Bronchial epithelial cell (primary cell): ENCODE measurements around the gene CDH12. TPM values are rescaled to one million over a fixed set of nuclear protein-coding genes. Genes with fewer than 3 reads are reported as not detected.

Source experiments
- DNase-seq: peaks from one replicate; pipeline ENCODE4 v3.0.0-alpha.2; 2010; ENCODE audit warnings: low read depth
- FAIRE-seq: peaks from 2 replicates; lab custom pipeline; 2011; peaks lifted over from hg19 to GRCh38; lab: Jason Lieb, UNC
- H3K27me3 ChIP-seq: 2 replicates; pipeline ENCODE4 v1.5.1; 2011; ENCODE audit warnings: low read length; ENCODE audit not compliant: control insufficient read depth, insufficient read depth
- H3K36me3 ChIP-seq: 2 replicates; pipeline ENCODE4 v1.5.1; 2011; ENCODE audit warnings: low read length; ENCODE audit not compliant: control insufficient read depth, insufficient read depth
- H3K4me3 ChIP-seq: 2 replicates; pipeline ENCODE4 v1.5.1; 2011; ENCODE audit warnings: mild to moderate bottlenecking, low read depth, low read length, control low read depth
- total RNA-seq: library from RNA; depleted of rRNA; stranded (reverse); fragments of >200 nt; gene quantifications from 2 replicates; pipeline ENCODE4 v1.2.1, GENCODE V29; 2014
- TF ChIP-seq, protein P1 (sequence below): IDR thresholded peaks from 2 replicates; pipeline ENCODE4 v1.5.1; 2011; ENCODE audit warnings: mild to moderate bottlenecking, moderate library complexity, low read length, control low read depth, inconsistent platforms; ENCODE audit not compliant: insufficient read depth, severe bottlenecking

CDH12 gene
- total RNA-seq, 1 donor from 2014 or later = not detected

DNA sequence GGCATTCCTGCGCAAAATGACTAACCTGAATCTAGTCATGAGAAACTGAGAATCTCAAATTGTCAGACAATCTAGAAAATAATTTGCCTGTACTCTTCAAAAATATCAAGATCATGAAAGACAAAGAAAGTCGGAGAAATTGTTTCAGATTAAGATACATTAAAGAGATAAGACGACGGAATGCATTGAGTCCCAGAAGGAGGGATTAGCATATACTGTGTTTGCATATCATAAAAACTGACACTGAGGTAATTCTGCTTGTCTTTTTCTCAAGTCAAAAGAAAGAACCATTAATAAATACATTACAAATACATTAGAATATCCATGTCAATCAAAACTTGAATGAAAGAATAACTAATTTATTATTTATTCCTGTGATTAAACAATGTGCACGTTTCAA, 88.4 kb downstream of the CDH12 start:
- TF ChIP-seq, protein P1, sequence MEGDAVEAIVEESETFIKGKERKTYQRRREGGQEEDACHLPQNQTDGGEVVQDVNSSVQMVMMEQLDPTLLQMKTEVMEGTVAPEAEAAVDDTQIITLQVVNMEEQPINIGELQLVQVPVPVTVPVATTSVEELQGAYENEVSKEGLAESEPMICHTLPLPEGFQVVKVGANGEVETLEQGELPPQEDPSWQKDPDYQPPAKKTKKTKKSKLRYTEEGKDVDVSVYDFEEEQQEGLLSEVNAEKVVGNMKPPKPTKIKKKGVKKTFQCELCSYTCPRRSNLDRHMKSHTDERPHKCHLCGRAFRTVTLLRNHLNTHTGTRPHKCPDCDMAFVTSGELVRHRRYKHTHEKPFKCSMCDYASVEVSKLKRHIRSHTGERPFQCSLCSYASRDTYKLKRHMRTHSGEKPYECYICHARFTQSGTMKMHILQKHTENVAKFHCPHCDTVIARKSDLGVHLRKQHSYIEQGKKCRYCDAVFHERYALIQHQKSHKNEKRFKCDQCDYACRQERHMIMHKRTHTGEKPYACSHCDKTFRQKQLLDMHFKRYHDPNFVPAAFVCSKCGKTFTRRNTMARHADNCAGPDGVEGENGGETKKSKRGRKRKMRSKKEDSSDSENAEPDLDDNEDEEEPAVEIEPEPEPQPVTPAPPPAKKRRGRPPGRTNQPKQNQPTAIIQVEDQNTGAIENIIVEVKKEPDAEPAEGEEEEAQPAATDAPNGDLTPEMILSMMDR = no peak
- Histone ChIP-seq H3K4me3 (no peak overlapping the region), H3K36me3 (no peaks in the 10 kb centered on the region), H3K27me3 (no peaks in the 10 kb centered on the region)
- DNase-seq (no peak), FAIRE-seq (no peak)

DNA sequence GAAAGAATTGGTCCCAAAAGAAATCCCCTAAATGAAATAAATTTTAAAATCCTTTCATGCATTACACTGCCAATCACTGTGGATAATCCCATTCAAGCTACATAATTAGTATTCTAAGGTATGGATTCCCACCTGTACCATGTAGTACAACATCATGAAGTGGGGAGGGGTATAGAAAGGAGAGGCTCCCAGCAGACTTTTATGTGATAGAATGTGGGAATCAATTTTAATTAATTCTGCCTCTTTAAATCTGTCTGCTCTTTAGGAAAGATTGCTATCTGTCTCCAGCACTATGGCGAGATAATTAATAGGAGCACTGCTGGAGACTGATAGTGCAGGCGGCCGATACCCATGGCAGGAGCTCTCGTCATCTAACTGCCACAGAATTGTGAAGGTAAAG, 95.4 kb downstream of the CDH12 start:
- DNase-seq (no peak), FAIRE-seq (no peak)
- H3K4me3 ChIP-seq = no peak overlapping the region
- no peaks in the 10 kb centered on the region for H3K27me3 ChIP-seq
- no peaks in the 10 kb centered on the region for H3K36me3 ChIP-seq
- TF ChIP-seq, protein P1 = no peak

DNA sequence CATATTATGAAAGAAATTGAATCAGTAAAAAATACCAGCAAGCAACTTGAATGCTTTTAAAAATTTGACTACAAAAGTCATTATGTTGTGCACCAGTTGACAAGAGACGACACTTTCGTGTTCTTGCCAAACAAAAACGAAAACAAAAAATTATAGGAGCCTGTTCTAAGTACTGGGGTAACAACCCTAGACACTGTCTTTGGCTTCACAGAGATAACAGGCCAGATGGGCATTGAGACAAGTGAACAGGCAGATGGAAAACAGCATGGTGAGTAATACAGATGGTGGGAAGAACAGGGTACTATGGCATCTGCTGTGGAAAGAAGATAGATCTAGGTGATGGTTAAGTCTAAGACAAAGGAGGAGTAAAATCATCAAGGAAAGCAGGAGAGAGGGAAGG, 99.0 kb downstream of the CDH12 start:
- Histone ChIP-seq H3K36me3 (no peaks in the 10 kb centered on the region), H3K27me3 (no peaks in the 10 kb centered on the region), H3K4me3 (no peak overlapping the region)
- TF ChIP-seq, protein P1 = no peak
- DNase-seq (no peak), FAIRE-seq (no peak)

DNA sequence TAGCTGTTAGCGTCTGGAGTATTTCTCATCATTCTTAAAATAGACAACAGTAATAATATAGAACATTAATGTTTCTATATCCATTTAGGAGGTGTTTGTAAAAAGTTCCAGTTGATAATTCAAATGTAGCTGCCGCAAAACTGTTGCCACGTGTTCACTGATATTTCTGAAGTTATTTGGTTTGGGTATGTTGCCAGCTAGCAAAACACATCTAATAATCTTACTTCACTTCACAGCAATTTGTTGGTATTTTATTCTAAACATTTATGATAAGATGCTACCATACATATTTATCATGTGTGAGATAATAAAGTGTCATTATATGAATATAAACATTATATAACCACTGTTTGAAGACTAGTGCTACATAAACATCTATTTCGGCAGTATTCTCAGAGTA, 101.6 kb downstream of the CDH12 start:
- FAIRE-seq = no peak
- no peak for DNase-seq
- Histone ChIP-seq H3K4me3 (no peak overlapping the region), H3K36me3 (no peaks in the 10 kb centered on the region), H3K27me3 (no peaks in the 10 kb centered on the region)
- TF ChIP-seq, protein P1 = no peak

DNA sequence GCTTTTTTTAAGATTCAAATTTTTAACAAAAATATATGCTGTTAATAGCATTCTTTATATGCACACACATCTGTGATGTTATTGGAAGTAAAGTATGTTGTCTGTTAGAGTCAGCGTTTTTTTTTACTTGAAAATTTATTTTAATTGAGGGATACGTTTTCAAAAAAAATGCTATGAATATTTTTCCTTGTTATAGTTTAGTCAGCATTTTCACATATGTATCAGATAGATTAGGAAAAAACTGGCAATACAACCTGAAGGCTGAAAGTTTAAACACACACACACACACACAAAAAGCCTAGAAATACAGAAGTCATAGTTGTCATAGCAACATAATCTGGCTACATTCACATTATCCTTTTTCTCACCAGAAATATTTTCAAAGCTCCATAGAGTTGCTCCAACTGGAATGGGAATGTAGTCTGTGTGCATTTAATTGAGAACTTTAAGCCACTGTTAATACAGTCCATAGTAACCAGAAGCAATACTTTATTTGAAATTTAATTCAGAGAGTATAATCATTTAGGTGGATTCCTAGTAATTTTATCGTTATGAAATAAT, 116.6 kb downstream of the CDH12 start:
- no peaks in the 10 kb centered on the region for H3K27me3 ChIP-seq
- no peak for FAIRE-seq
- TF ChIP-seq, protein P1 = no peak

DNA sequence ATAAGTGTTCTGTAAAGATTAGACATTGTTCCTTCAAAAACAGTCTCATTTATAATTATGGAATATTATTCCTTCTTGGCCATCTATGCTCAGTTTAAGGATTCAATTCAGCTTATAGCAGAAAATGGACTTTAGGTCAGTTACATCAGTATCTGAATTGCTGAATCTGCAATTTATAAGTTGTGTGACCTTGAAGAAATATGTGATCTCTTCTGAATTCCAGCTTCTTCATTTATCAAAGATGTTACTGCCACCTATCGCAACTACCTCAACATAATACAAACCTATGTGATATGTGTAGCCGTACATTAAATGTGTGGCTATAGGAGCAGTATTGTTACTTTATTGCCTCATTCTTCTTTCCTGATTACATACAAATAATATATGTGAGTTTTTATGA, 118.2 kb downstream of the CDH12 start:
- no peak overlapping the region for H3K4me3 ChIP-seq
- FAIRE-seq (no peak), DNase-seq (no peak)
- TF ChIP-seq, protein P1 = no peak
- H3K27me3 ChIP-seq = no peaks in the 10 kb centered on the region
- no peaks in the 10 kb centered on the region for H3K36me3 ChIP-seq

More for the DNA sequence above, 116.6 kb downstream of the CDH12 start:
- Histone ChIP-seq H3K36me3 (no peaks in the 10 kb centered on the region), H3K4me3 (no peak overlapping the region)
- no peak for DNase-seq
